Trophoblast cell (in vitro differentiated cells and primary cell): ENCODE data around the gene RASSF1.

Source experiments
- DNase-seq, 2 donors: peaks; one replicate each; pipeline ENCODE4 v3.0.0-alpha.2; 2016
- H2AFZ ChIP-seq: 2 replicates; pipeline ENCODE4 v1.6.1; 2013; ENCODE audit warnings: low read length, moderate library complexity, mild to moderate bottlenecking; ENCODE audit not compliant: insufficient read depth, poor library complexity
- H2AK5ac ChIP-seq: 2 replicates; pipeline ENCODE4 v1.6.1; 2013; ENCODE audit warnings: mild to moderate bottlenecking, low read length
- H2BK120ac ChIP-seq: 2 replicates; pipeline ENCODE4 v1.6.1; 2013; ENCODE audit warnings: low read length, mild to moderate bottlenecking, moderate library complexity; ENCODE audit not compliant: insufficient read depth, poor library complexity
- H2BK12ac ChIP-seq: 2 replicates; pipeline ENCODE4 v1.6.1; 2013; ENCODE audit warnings: mild to moderate bottlenecking, low read length, moderate library complexity
- H2BK5ac ChIP-seq: 2 replicates; pipeline ENCODE4 v1.6.1; 2013; ENCODE audit warnings: low read length, low read depth, moderate library complexity, mild to moderate bottlenecking; ENCODE audit not compliant: poor library complexity
- H3K14ac ChIP-seq: 2 replicates; pipeline ENCODE4 v1.6.1; 2013; ENCODE audit warnings: mild to moderate bottlenecking, low read length
- H3K18ac ChIP-seq: 2 replicates; pipeline ENCODE4 v1.6.1; 2013; ENCODE audit warnings: mild to moderate bottlenecking, low read length
- H3K23ac ChIP-seq: 2 replicates; pipeline ENCODE4 v1.6.1; 2013; ENCODE audit warnings: low read length
- H3K27ac ChIP-seq: 2 replicates; pipeline ENCODE4 v1.5.1; 2013; ENCODE audit warnings: low read depth, mild to moderate bottlenecking, inconsistent platforms, low read length, moderate library complexity
- H3K27me3 ChIP-seq: 2 replicates; pipeline ENCODE4 v1.6.1; 2013; ENCODE audit warnings: inconsistent platforms, mild to moderate bottlenecking, low read length, moderate library complexity; ENCODE audit not compliant: insufficient read depth
- H3K36me3 ChIP-seq, 2 experiments: 1 replicate in 1 of 2; 2 replicates in 1 of 2; pipeline ENCODE4 v1.6.1; 2013; ENCODE audit warnings: low read length in 2 of 2, mild to moderate bottlenecking in 2 of 2, moderate library complexity in 1 of 2; ENCODE audit not compliant: insufficient read depth in 2 of 2, control insufficient read depth in 1 of 2
- H3K4ac ChIP-seq: 2 replicates; pipeline ENCODE4 v1.6.1; 2013; ENCODE audit warnings: low read depth, mild to moderate bottlenecking, low read length, moderate library complexity
- H3K4me1 ChIP-seq, 2 experiments: 1 replicate in 1 of 2; 2 replicates in 1 of 2; pipeline ENCODE4 v1.6.1; 2013; ENCODE audit warnings: low read length in 2 of 2, mild to moderate bottlenecking in 2 of 2, moderate library complexity in 1 of 2; ENCODE audit not compliant: insufficient read depth in 2 of 2, control insufficient read depth in 1 of 2
- H3K4me2 ChIP-seq: 2 replicates; pipeline ENCODE4 v1.6.1; 2013; ENCODE audit warnings: inconsistent platforms, mild to moderate bottlenecking, low read length, moderate library complexity
- H3K4me3 ChIP-seq: 2 replicates; pipeline ENCODE4 v1.5.1; 2013; ENCODE audit warnings: mild to moderate bottlenecking, low read depth, low read length, inconsistent platforms
- H3K79me1 ChIP-seq: one replicate; pipeline ENCODE4 v1.6.1; 2013; ENCODE audit warnings: low read length
- H3K79me2 ChIP-seq: 2 replicates; pipeline ENCODE4 v1.6.1; 2013; ENCODE audit warnings: low read length, mild to moderate bottlenecking; ENCODE audit not compliant: control insufficient read depth, insufficient read depth, poor library complexity
- H3K9ac ChIP-seq: 2 replicates; pipeline ENCODE4 v1.6.1; 2013; ENCODE audit warnings: mild to moderate bottlenecking, low read length
- H3K9me3 ChIP-seq: 2 replicates; pipeline ENCODE4 v1.6.1; 2013; ENCODE audit warnings: low read depth, mild to moderate bottlenecking, control low read depth, inconsistent platforms, low read length; ENCODE audit not compliant: insufficient read depth
- H4K12ac ChIP-seq: 2 replicates; pipeline ENCODE4 v1.6.1; 2013; ENCODE audit warnings: low read depth, mild to moderate bottlenecking, low read length, moderate library complexity
- H4K8ac ChIP-seq: 2 replicates; pipeline ENCODE4 v1.6.1; 2013; ENCODE audit warnings: low read depth, mild to moderate bottlenecking, low read length, moderate library complexity
- H4K91ac ChIP-seq: one replicate; pipeline ENCODE4 v1.6.1; 2013; ENCODE audit warnings: low read depth, mild to moderate bottlenecking, low read length, moderate library complexity
- WGBS: extraction: QIAGEN DNeasy Blood & Tissue Kit; methylation state at CpG from one replicate; pipeline ENCODE4 v1.1.7; 2013; ENCODE audit warnings: missing lambda C conversion rate; ENCODE audit not compliant: insufficient read length, insufficient coverage; ENCODE audit errors: extremely low coverage; 5-methylcytosine and 5-hydroxymethylcytosine counted together

The RASSF1 gene

GRCh38 chr3:50385754-50386153 is 45.1 kb upstream of the RASSF1 start:
- Histone ChIP-seq H3K79me2 (no peaks in the 10 kb centered on the region), H3K27me3 (no peaks in the 10 kb centered on the region), H3K4me1 (peaks cover 0 to 1% of the 10 kb centered on the region in 2 experiments), H3K23ac (no peak overlapping the region), H3K4me3 (no peak overlapping the region), H3K9me3 (no peaks in the 10 kb centered on the region), H3K9ac (no peak overlapping the region), H3K36me3 (no peaks in the 10 kb centered on the region), H3K79me1 (no peaks in the 10 kb centered on the region), H4K12ac (no peak overlapping the region), H2AFZ (no peak overlapping the region), H3K14ac (no peak overlapping the region), H2BK5ac (no peak overlapping the region), H4K91ac (no peak overlapping the region), H4K8ac (no peak overlapping the region), H3K4me2 (no peak overlapping the region), H3K4ac (no peak overlapping the region), H2AK5ac (no peak overlapping the region), H2BK120ac (no peak overlapping the region), H3K27ac (no peak overlapping the region), H3K18ac (no peak overlapping the region), H2BK12ac (no peak overlapping the region)
- no peak for DNase-seq
- no CpG with 5 or more reads among the region's 13 CpGs for WGBS

- Histone ChIP-seq H3K27ac (no peak overlapping the region), H3K27me3 (no peaks in the 10 kb centered on the region), H3K36me3 (no peaks in the 10 kb centered on the region), H2BK12ac (no peak overlapping the region), H2AFZ (no peak overlapping the region), H3K23ac (no peak overlapping the region), H4K91ac (no peak overlapping the region), H3K9me3 (no peaks in the 10 kb centered on the region), H3K18ac (no peak overlapping the region), H3K79me1 (no peaks in the 10 kb centered on the region), H2BK5ac (no peak overlapping the region), H4K8ac (no peak overlapping the region), H3K4ac (no peak overlapping the region), H3K4me2 (no peak overlapping the region), H4K12ac (no peak overlapping the region), H3K9ac (no peak overlapping the region), H2AK5ac (no peak overlapping the region), H3K14ac (no peak overlapping the region), H3K79me2 (no peaks in the 10 kb centered on the region), H3K4me1 (no peaks in the 10 kb centered on the region), H3K4me3 (no peak overlapping the region), H2BK120ac (no peak overlapping the region)
- DNase-seq = no peak
- WGBS = no CpG with 5 or more reads among the region's 6 CpGs
Observed at GRCh38 chr3:50383750-50384149, 43.1 kb upstream of the RASSF1 start.

- Histone ChIP-seq H3K27ac (no peak overlapping the region), H3K4ac (no peak overlapping the region), H3K4me1 (no peaks in the 10 kb centered on the region), H3K14ac (no peak overlapping the region), H3K23ac (no peak overlapping the region), H4K12ac (no peak overlapping the region), H3K9ac (no peak overlapping the region), H3K79me2 (no peaks in the 10 kb centered on the region), H2BK120ac (no peak overlapping the region), H4K91ac (no peak overlapping the region), H3K27me3 (no peaks in the 10 kb centered on the region), H3K79me1 (no peaks in the 10 kb centered on the region), H3K9me3 (no peaks in the 10 kb centered on the region), H3K18ac (no peak overlapping the region), H4K8ac (no peak overlapping the region), H3K36me3 (no peaks in the 10 kb centered on the region), H3K4me2 (no peak overlapping the region), H2BK5ac (no peak overlapping the region), H2AK5ac (no peak overlapping the region), H2AFZ (no peak overlapping the region), H2BK12ac (no peak overlapping the region), H3K4me3 (no peak overlapping the region)
- no CpG with 5 or more reads among the region's 12 CpGs for WGBS
- no peak for DNase-seq
Observed at GRCh38 chr3:50382722-50383121, 42.1 kb upstream of the RASSF1 start.

- Histone ChIP-seq H3K27ac (no peak overlapping the region), H2BK12ac (no peak overlapping the region), H2AFZ (no peak overlapping the region), H3K18ac (no peak overlapping the region), H3K23ac (no peak overlapping the region), H3K27me3 (no peaks in the 10 kb centered on the region), H4K12ac (no peak overlapping the region), H3K9ac (no peak overlapping the region), H3K9me3 (peaks cover 2% of the 10 kb centered on the region), H2BK5ac (no peak overlapping the region), H2BK120ac (no peak overlapping the region), H3K4me3 (no peak overlapping the region), H3K36me3 (no peaks in the 10 kb centered on the region), H3K4me1 (no peaks in the 10 kb centered on the region), H2AK5ac (no peak overlapping the region), H3K79me1 (no peaks in the 10 kb centered on the region), H4K91ac (no peak overlapping the region), H3K79me2 (no peaks in the 10 kb centered on the region), H3K4me2 (no peak overlapping the region), H3K14ac (no peak overlapping the region), H4K8ac (no peak overlapping the region), H3K4ac (no peak overlapping the region)
- no peak for DNase-seq
- WGBS = no CpG with 5 or more reads among the region's 4 CpGs
Observed at GRCh38 chr3:50381383-50381782, 40.7 kb upstream of the RASSF1 start.
